Measurements from ENCODE around the gene ZBTB22.

- no peak for TF ChIP-seq CTCF (IDR thresholded peaks at IDR 0.05)
- TF ChIP-seq POLR2A (IDR thresholded peaks at IDR 0.05): no peak
These were observed 6.6 kb upstream of the ZBTB22 start for GRCh38 chr6:33324125-33324524.
